GM19238 (cell line): ENCODE data around the gene FCMR.

Experiments
- DNase-seq: peaks from one replicate; pipeline ENCODE4 v3.0.0; 2011; ENCODE audit warnings: low spot score; ENCODE audit not compliant: insufficient read length

The FCMR gene

GRCh38 chr1:206900149-206900548 is 21.6 kb downstream of the FCMR start:
- no peak for DNase-seq

GRCh38 chr1:206899717-206900116 is 22.0 kb downstream of the FCMR start:
- DNase-seq, result no peak

DNA sequence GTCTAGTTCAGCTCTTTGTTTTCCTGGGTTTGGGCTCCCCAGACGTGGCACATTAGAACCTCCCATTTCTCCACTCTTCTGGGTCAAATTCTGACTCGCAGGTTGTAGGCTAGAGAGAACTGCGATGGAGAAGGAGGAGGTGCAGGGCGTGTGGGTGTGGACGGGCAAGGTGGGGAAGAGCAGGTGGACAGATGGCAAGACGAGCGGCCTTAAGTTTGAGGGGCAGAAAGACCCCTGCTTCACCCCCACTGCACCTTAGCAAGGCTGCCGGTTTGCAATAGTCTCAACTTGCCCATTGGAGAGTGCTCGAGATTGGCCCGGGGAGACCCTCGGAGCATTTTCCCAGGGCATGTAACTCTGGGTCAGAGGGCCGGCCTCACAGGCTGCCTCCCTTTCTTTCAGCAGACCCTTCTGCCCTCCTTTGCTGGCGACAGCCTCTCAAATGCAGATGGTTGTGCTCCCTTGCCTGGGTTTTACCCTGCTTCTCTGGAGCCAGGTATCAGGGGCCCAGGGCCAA is 22.8 kb downstream of the FCMR start:
- no peak for DNase-seq

- no peak for DNase-seq
Observed at GRCh38 chr1:206898089-206898914, 23.4 kb downstream of the FCMR start.

GRCh38 chr1:206897175-206897574 is 24.6 kb downstream of the FCMR start, which contains the start of gene IL24:
IL24 (plus strand) TSS chr1:206897443; CDS start chr1:206897833, 390 bp downstream.
- no peak for DNase-seq

- no peak for DNase-seq
Observed at GRCh38 chr1:206896261-206896660, 25.5 kb downstream of the FCMR start.

DNA sequence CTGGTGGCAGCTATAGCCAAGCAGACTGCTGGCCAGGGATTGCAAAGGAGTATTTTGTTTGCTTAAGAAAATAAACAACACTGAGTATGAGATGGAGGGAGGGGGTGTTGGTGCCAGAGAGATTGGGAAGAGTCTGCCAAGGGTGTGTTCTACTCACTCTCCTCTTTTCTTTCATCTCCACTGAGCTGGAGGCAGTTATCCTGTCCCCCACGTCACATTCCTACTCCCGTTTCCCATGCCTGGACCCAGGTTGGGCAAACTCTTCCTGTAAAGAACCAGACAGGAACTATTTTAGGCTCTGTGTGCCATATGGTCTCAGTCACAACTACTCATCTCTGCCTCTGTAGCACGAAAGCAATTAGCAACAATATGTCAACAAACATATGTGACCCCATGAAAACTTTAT is 25.9 kb downstream of the FCMR start:
- no peak for DNase-seq

DNA sequence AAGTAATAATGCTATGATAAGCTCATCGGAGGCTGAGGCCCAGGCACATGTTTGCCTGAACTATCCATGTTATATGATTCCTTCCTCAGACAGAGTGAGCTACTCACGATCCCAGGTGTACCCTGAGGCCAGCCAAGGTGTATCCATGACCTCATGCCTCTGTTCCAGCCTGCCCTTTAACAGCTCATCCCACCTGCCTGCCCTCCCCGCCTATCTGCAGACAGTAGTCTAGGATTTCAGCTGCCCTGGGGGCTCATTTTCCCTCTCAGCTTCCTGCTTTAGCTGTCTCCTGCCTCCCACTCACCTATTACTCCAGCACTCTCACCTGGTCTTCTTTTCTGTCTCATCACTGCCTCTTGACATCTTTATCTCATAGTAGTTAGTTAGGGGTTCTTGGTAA is 26.4 kb downstream of the FCMR start:
- DNase-seq, result no peak

DNA sequence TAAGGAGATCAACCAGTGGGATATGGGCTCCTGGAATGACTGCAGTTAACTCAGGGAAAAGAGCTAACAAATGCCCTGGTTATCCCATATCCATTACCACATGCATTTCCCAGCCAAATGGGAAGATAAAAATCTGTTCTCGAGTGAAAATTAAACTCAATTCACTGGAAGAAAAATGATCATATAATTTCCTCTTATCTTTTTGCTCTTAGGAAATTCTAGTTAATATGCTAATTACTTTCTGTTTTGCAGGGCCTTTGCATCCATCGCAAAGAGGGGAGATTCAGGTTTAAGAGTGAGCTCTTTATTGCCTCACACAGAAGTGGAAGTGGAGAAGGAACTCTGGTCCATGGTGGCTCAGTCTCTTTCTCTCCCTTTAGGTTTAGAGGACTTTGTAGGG is 28.4 kb downstream of the FCMR start:
- no peak for DNase-seq

DNA sequence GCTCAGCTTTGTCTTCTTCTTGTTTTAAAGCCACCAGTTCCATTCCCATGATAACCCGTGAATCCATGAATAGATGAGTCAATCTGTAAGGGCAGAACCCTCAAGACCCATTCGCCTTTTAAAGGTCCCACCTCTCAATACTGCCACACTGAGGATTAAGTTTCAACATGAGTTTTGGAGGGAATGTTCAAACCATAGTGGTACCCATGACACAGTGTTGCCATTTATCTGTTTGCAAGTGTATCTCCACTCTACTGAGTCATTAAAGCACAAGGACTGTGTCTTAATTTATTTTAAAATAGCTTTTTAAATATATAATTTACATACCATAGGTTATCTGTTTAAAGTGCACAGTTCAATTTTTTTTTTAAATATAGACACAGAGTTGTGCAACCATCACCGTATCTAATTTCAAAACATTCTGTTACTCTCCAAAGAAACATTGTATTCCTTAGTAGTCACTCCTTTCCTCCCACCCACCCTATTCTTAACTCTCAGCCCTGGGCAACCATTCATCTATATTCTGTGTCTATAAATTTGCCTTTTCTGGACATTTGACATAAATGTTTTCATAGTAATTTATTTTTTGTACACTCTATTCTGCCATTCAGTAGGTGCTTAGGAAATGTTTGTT is 29.3 kb downstream of the FCMR start:
- no peak for DNase-seq

DNA sequence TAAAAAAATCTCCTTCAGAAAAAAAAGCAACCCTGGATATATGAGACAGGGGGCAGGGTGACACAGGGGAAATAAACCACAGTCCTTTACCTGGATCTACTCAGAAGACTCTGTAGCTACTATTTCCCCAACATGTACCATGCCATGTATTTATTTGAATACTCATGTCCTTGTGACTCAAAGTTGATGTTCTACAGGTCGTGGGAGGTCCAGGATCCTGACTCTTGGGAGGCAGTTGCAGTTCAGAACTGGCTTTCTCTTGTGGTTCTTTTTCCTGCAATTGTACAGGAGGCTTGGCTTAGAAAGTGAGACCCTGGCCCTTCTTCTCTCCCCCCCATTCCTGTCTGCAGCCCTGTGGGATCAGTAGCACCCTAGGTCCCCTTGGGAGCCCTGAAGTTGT is 30.3 kb downstream of the FCMR start:
- no peak for DNase-seq

GRCh38 chr1:206890125-206891060 is 31.3 kb downstream of the FCMR start:
- DNase-seq, result no peak

DNA sequence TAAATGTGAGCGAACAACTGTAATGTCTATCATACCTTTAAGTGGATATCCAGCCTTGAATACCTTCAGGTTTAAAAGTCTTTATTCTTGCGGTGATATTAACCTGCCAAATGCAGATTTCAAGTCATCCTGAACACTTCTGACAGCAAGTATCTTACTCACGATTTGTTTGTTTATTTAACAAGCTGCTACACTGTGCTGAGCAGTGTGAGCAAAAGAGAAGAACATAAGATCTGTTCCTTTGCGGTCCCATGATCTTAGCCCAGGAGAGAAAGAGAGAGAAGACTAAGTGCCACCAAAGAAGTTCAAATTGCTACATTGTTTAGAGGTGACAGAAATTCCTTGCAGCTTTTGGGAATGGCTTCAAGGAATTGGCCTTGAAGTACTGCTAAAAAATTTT is 34.0 kb downstream of the FCMR start:
- DNase-seq, result no peak

DNA sequence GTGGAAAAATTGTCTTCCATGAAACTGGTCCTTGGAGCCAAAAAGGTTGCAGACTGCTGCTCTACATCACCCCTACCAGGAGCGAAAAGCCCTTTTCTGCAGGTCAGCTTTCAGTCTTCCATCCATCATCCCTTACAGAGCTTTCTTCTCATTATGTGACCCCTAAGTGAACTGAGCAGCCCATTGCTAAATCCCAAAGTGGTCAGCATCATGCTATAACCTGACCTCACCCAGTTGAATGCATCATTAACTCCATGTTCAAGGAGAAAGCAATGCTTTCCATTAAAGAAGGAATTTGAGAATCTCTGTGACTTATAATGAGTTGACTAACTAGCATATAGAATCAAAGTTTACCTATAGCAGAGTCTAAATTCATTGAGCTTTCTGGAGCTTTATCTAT is 34.9 kb downstream of the FCMR start:
- no peak for DNase-seq

- DNase-seq, result no peak
Observed at GRCh38 chr1:206885341-206886060, 36.2 kb downstream of the FCMR start.

- no peak for DNase-seq
Observed at GRCh38 chr1:206883876-206884275, 37.9 kb downstream of the FCMR start.

- DNase-seq, result no peak
Observed at GRCh38 chr1:206883160-206883559, 38.6 kb downstream of the FCMR start.

DNA sequence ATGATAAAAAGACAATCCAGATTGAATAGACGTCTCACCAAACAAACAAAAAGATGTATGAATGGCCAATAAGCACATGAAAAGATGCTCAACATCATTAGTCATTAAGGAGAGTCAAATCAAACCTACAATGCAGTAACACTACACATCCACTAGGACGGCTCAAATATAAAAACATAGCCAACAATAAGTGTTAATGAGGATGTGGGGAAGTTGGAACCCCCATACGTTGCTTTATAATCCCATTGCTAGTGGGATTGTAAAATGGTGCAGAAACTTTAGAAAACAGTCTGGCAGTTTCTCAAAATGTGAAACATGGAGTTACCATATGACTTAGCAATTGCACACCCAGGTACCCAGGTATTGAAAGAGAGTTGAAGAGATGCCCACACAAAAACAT is 39.2 kb downstream of the FCMR start:
- DNase-seq, result no peak

GRCh38 chr1:206880314-206880713 is 41.4 kb downstream of the FCMR start:
- no peak for DNase-seq

DNA sequence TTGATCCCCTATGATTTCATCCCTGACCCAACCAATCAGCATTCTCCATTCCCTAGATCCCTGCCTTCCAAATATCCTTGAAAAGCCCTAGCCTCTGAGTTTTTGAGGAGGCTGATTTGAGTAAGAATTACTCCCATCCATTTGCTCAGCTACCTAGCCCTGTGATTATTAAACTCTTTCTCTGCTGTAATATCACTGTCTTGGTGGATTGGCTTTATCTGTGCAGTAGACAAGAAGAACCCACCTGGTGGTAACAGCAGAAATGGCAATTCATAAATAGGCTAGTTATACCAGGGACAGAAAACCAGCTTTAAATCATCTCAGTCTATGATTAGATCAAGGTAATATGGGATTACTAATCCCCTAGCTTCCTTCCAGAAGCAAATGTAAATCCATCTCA is 43.3 kb downstream of the FCMR start:
- DNase-seq, result no peak
